Thymus (tissue), 11 donors: ENCODE data around the gene THOC5. TPM values are rescaled to one million over a fixed set of nuclear protein-coding genes. Genes with fewer than 3 reads are reported as not detected.
"Not testable (repeated sequence)": the region's sequence is repeated elsewhere in the genome, so short reads cannot be mapped to it uniquely, and the experiment has no call there.

ENCODE experiments used
- DNase-seq, 9 donors: peaks; one replicate each; pipeline ENCODE4 v3.0.0-alpha.2; 2013; ENCODE audit warnings: low spot score in 9 of 9, low read depth in 6 of 9, missing footprints in 1 of 9
- H3K27ac ChIP-seq, 2 donors: one replicate each; pipeline ENCODE4 v1.5.1; 2013; ENCODE audit warnings: control low read depth in 1 of 2, low read depth in 1 of 2, low read length in 1 of 2, mild to moderate bottlenecking in 1 of 2, moderate library complexity in 1 of 2
- H3K27me3 ChIP-seq, 2 donors: one replicate each; pipeline ENCODE4 v1.5.1; 2013; ENCODE audit warnings: low read length in 1 of 2; ENCODE audit not compliant: control insufficient read depth in 2 of 2, insufficient read depth in 1 of 2
- H3K36me3 ChIP-seq, 2 donors: one replicate each; pipeline ENCODE4 v1.5.1; 2013; ENCODE audit warnings: low read length in 1 of 2, mild to moderate bottlenecking in 1 of 2, moderate library complexity in 1 of 2; ENCODE audit not compliant: control insufficient read depth in 2 of 2, insufficient read depth in 2 of 2
- H3K4me1 ChIP-seq, 2 donors: one replicate each; pipeline ENCODE4 v1.5.1; 2013; ENCODE audit warnings: low read length in 2 of 2; ENCODE audit not compliant: control insufficient read depth in 2 of 2, insufficient read depth in 2 of 2
- H3K4me3 ChIP-seq, 2 donors: one replicate each; pipeline ENCODE4 v1.5.1; 2013; ENCODE audit warnings: low read length in 2 of 2, control low read depth in 1 of 2, mild to moderate bottlenecking in 1 of 2
- H3K9me3 ChIP-seq, 2 donors: one replicate each; pipeline ENCODE4 v1.5.1; 2013; ENCODE audit warnings: low read length in 1 of 2, mild to moderate bottlenecking in 1 of 2; ENCODE audit not compliant: control insufficient read depth in 2 of 2, insufficient read depth in 1 of 2
- WGBS: extraction: QIAGEN DNeasy Blood & Tissue Kit; methylation state at CpG from one replicate; pipeline ENCODE4 v1.1.7; 2013; 5-methylcytosine and 5-hydroxymethylcytosine counted together
- polyA plus RNA-seq: library from polyadenylated mRNA; stranded (reverse); fragments of 200-250 nt; gene quantifications from one replicate; pipeline ENCODE4 v1.2.3, GENCODE V29; 2013
- total RNA-seq: library from RNA; stranded (reverse); fragments of 120-200 nt; gene quantifications from one replicate; pipeline ENCODE4 v1.2.4, GENCODE V29; 2013
- donor health status: healthy.

The THOC5 gene
- total and polyA plus RNA-seq, 2 donors = 15.8 to 31.4 TPM

GRCh38 chr22:29509298-29509697, 44.3 kb downstream of the THOC5 start:
- H3K27me3 ChIP-seq = no peaks in the 10 kb centered on the region
- peaks cover 62 to 71% of the 10 kb centered on the region in 2 donors for H3K36me3 ChIP-seq
- DNase-seq = no peak
- no peak overlapping the region for H3K27ac ChIP-seq
- no peaks in the 10 kb centered on the region for H3K9me3 ChIP-seq
- H3K4me1 ChIP-seq = no peaks in the 10 kb centered on the region
- no peak overlapping the region for H3K4me3 ChIP-seq

DNA sequence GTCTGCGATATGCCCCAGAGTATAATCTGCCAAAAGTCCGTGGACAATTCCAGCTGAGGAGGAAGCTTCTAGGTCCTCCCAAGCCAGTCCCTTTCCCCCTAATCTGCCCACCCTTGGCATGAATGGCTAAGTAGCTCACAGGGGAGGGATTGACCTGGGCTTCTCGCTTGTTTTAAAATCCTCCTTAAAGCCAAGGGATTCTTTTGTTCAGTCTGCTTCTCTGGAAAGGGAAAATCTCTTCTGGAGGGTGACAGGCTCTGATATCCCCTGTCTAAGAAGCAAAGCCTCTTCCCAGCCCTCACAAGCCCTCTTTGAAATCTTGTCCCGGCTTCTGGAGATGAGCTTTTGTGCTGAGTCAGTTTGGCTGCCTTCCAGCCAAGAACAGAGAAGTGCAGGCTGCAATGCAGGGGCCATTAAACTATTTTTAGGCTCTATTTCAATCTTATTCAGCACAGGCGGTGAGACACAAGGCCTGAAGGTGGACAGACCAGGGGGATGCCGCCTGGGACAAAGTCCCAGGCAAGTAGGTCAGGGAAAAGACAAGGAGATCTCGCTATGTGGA, 49.7 kb downstream of the THOC5 start:
- H3K27ac ChIP-seq = no peak overlapping the region
- DNase-seq = no peak

DNA sequence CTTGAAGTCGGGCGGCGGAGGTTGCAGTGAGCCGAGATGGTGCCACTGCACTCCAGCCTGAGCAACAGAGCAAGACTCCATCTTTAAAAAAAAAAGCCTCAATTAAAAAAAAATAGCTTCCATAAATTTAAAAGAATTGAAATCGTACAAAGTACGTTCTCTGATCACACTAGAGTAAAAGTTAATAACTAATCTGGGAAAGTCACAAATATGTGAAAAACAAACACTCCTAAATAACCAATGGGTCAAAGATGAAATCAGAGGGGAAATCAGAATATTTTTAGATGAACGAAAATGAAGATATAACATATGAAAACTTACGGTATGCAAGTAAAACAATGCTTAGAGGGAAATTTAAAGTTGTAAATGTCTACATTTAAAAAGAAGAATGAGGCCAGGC, 53.7 kb downstream of the THOC5 start:
- no peaks in the 10 kb centered on the region for H3K4me1 ChIP-seq
- 98% methylated on average over 8 of the region's 8 CpGs for WGBS
- H3K9me3 ChIP-seq = no peaks in the 10 kb centered on the region
- DNase-seq = no peak
- H3K27ac ChIP-seq = no peak overlapping the region
- H3K36me3 ChIP-seq = peaks cover 1 to 4% of the 10 kb centered on the region in 2 donors
- H3K27me3 ChIP-seq = no peaks in the 10 kb centered on the region
- no peak overlapping the region for H3K4me3 ChIP-seq

More for the DNA sequence above, 49.7 kb downstream of the THOC5 start:
- Histone ChIP-seq H3K36me3 (peaks cover 30 to 34% of the 10 kb centered on the region in 2 donors), H3K4me1 (no peaks in the 10 kb centered on the region), H3K27me3 (no peaks in the 10 kb centered on the region), H3K4me3 (no peak overlapping the region), H3K9me3 (no peaks in the 10 kb centered on the region)
- 78% methylated on average over 7 of the region's 7 CpGs for WGBS

DNA sequence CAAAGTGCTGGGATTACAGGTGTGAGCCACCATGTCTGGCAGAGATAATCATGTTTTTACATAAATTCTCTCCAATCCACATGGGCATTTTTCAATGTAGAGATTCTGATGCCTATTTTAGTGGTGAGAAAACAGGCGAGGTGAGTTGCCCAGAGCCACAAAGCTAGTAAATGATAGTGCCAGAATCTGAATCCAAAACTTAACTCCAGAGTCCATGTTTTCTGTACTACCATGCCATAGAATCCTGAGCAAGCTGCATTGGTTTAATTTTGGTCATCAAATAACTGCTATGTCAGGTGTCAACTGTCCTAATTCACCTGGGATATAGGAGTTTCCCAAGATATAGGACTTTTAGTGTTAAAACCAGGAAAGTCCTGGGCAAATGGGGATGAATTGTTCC, 59.9 kb downstream of the THOC5 start:
- DNase-seq = no peak
- 96% methylated on average over 1 of the region's 1 CpG for WGBS
- Histone ChIP-seq H3K9me3 (peaks cover 0 to 3% of the 10 kb centered on the region in 2 donors), H3K4me3 (no peak overlapping the region), H3K27me3 (no peaks in the 10 kb centered on the region), H3K4me1 (no peaks in the 10 kb centered on the region), H3K27ac (no peak overlapping the region), H3K36me3 (no peaks in the 10 kb centered on the region)

DNA sequence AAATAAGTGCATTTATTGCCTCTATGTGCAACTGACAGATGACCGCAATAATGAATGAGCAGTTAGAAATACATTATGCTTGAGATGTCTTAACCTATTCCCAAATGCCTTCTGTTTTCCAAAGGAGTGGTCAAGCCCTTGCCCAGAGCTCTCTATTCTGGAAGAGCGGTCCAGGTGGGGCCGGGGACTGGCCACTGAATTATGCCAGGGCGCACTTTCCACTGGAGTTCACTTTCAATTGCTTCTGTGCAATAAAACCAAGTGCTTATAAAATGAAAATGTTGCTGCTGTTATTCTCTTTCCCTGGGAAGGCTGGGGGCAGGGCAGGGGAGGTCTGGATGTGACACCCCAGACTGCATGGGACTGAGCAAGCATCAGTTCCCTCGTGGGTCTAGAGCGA, 62.5 kb downstream of the THOC5 start:
- DNase-seq = no peak
- Histone ChIP-seq H3K27me3 (no peaks in the 10 kb centered on the region), H3K4me3 (no peak overlapping the region), H3K36me3 (no peaks in the 10 kb centered on the region), H3K27ac (no peak overlapping the region), H3K4me1 (no peaks in the 10 kb centered on the region), H3K9me3 (peaks cover 0 to 3% of the 10 kb centered on the region in 2 donors)
- 86% methylated on average over 6 of the region's 6 CpGs for WGBS

DNA sequence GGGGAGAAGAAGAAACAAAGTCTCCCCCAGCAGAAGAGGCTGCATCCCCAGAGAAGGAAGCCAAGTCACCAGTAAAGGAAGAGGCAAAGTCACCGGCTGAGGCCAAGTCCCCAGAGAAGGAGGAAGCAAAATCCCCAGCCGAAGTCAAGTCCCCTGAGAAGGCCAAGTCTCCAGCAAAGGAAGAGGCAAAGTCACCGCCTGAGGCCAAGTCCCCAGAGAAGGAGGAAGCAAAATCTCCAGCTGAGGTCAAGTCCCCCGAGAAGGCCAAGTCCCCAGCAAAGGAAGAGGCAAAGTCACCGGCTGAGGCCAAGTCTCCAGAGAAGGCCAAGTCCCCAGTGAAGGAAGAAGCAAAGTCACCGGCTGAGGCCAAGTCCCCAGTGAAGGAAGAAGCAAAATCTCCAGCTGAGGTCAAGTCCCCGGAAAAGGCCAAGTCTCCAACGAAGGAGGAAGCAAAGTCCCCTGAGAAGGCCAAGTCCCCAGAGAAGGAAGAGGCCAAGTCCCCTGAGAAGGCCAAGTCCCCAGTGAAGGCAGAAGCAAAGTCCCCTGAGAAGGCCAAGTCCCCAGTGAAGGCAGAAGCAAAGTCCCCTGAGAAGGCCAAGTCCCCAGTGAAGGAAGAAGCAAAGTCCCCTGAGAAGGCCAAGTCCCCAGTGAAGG, 64.3 kb downstream of the THOC5 start:
- not testable (repeated sequence) for H3K36me3 ChIP-seq, H3K27ac ChIP-seq, H3K4me3 ChIP-seq, DNase-seq, H3K9me3 ChIP-seq, H3K4me1 ChIP-seq, H3K27me3 ChIP-seq
- 83% methylated on average over 8 of the region's 8 CpGs for WGBS

- no peak overlapping the region for H3K27ac ChIP-seq
- 95% methylated on average over 6 of the region's 6 CpGs for WGBS
Observed at GRCh38 chr22:29487426-29487986, 66.1 kb downstream of the THOC5 start.

DNA sequence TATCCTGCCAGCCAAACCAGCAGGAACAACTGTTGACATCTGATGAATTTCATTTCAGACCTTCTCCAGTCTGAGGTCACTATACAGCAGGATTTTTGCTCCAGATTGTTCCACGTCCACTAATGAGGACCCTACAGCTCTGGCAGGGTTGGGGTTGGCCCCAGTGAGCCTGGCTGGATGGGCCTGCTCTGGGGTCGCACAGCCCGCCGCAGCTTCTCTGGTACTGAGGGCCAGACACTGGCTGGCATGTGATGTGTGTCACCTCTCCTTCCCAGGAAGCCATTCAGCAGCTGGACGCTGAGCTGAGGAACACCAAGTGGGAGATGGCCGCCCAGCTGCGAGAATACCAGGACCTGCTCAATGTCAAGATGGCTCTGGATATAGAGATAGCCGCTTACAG, 68.1 kb downstream of the THOC5 start:
- H3K36me3 ChIP-seq = no peaks in the 10 kb centered on the region
- no peak for DNase-seq
- peaks cover 14 to 29% of the 10 kb centered on the region in 2 donors for H3K27me3 ChIP-seq
- H3K4me1 ChIP-seq = peaks cover 0 to 7% of the 10 kb centered on the region in 2 donors
- H3K27ac ChIP-seq = no peak overlapping the region
- H3K9me3 ChIP-seq = peaks cover 0 to 7% of the 10 kb centered on the region in 2 donors
- no peak overlapping the region for H3K4me3 ChIP-seq
- 98% methylated on average over 8 of the region's 8 CpGs for WGBS

More at GRCh38 chr22:29487426-29487986, 66.1 kb downstream of the THOC5 start:
- Histone ChIP-seq H3K36me3 (no peaks in the 10 kb centered on the region), H3K9me3 (no peaks in the 10 kb centered on the region), H3K4me3 (no peak overlapping the region), H3K4me1 (no peaks in the 10 kb centered on the region), H3K27me3 (peaks cover 0 to 8% of the 10 kb centered on the region in 2 donors)
- no peak for DNase-seq

DNA sequence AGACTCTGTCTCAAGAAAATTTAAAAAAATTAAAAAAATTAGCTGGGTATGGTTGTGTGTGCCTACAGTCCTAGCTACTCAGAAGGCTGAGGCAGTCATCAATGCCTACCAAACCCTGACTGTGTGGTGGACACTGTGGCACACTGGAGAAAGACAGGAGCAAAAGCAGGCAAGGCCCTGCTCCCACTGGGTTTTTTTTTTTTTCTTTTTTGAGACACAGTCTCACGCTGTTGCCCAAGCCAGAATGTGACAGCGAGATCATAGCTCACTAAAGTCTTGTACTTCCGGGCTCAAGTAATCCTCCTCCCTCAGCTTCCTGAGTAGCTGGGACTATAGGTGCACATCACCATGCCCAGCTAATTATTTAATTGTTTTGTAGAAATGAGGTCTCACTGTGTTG, 68.9 kb downstream of the THOC5 start:
- 98% methylated on average over 3 of the region's 3 CpGs for WGBS

More for the DNA sequence above, 68.9 kb downstream of the THOC5 start:
- Histone ChIP-seq H3K4me1 (peaks cover 0 to 7% of the 10 kb centered on the region in 2 donors), H3K9me3 (peaks cover 0 to 9% of the 10 kb centered on the region in 2 donors), H3K27me3 (peaks cover 22 to 37% of the 10 kb centered on the region in 2 donors), H3K27ac (no peak overlapping the region), H3K36me3 (no peaks in the 10 kb centered on the region), H3K4me3 (no peak overlapping the region)
- DNase-seq = no peak
